HepG2 (cell line): ENCODE measurements around the gene ANKRD7. TPM values are rescaled to one million over a fixed set of nuclear protein-coding genes. Genes with fewer than 3 reads are reported as not detected.

Experiments used
- FOXA1 ChIP-seq, 2 experiments: fragments of 450-650 bp in 1 of 2; sonication (generic) in 1 of 2; formaldehyde crosslinking in 1 of 2; IDR thresholded peaks; 2 replicates each; pipeline versions ENCODE4 v1.4.0 to v1.6.1; 2016 to 2020; ENCODE audit warnings: missing genetic modification reagents in 1 of 2
- GFI1 ChIP-seq: sonication (generic); formaldehyde crosslinking; IDR thresholded peaks from 2 replicates; pipeline ENCODE4 v1.5.0; 2020; ENCODE audit warnings: missing genetic modification reagents, mild to moderate bottlenecking, borderline replicate concordance
- KDM5A ChIP-seq: fragments of 200-600 bp; sonication (generic); IDR thresholded peaks from 2 replicates; pipeline ENCODE4 v1.7.0; 2018; ENCODE audit warnings: antibody characterized with exemption, mild to moderate bottlenecking, low read length, borderline replicate concordance
- MTF1 ChIP-seq: sonication (generic); formaldehyde crosslinking; IDR thresholded peaks from 2 replicates; pipeline ENCODE4 v1.5.0; 2020; ENCODE audit warnings: missing genetic modification reagents
- RFX1 ChIP-seq: fragments of 450-650 bp; IDR thresholded peaks from 2 replicates; pipeline ENCODE4 v1.6.1; 2017
- SMYD3 ChIP-seq: sonication (generic); formaldehyde crosslinking; IDR thresholded peaks from 2 replicates; pipeline ENCODE4 v1.8.1; 2023; ENCODE audit warnings: mild to moderate bottlenecking, missing genetic modification reagents
- SRY ChIP-seq: sonication (generic); formaldehyde crosslinking; IDR thresholded peaks from 2 replicates; pipeline ENCODE4 v1.8.0; 2022; ENCODE audit warnings: mild to moderate bottlenecking, missing genetic modification reagents
- polyA plus RNA-seq, 8 experiments: library from polyadenylated mRNA; depleted of rRNA in 3 of 8; stranded (reverse) in 7 of 8; unstranded in 1 of 8; fragments of >200 nt; fragmentation: Illumina TruSeq in 4 of 8; extraction: Trizol in 4 of 8; gene quantifications; 2 replicates each; pipeline versions ENCODE4 v1.2.1 to v1.2.3, GENCODE V29; 2011 to 2016; ENCODE audit warnings: low read depth in 4 of 8, missing spikeins in 1 of 8, mixed read lengths in 1 of 8; ENCODE audit not compliant: insufficient read depth in 1 of 8
- total RNA-seq, 5 experiments: library from RNA; depleted of rRNA; stranded (reverse); fragments of >200 nt; fragmentation: Illumina TruSeq; extraction: Trizol; gene quantifications; 2 replicates each; pipeline ENCODE4 v1.2.3, GENCODE V29; 2016; ENCODE audit warnings: low read depth in 1 of 5
- TF ChIP-seq, protein P1 (sequence below): sonication (generic); formaldehyde crosslinking; IDR thresholded peaks from 2 replicates; pipeline ENCODE4 v1.4.0; 2020; ENCODE audit warnings: missing genetic modification reagents
- TF ChIP-seq, protein P2 (sequence below), 2 experiments: fragments of 450-650 bp in 1 of 2; sonication (generic) in 1 of 2; formaldehyde crosslinking in 1 of 2; IDR thresholded peaks; 2 replicates each; pipeline versions ENCODE4 v1.6.1 to v1.8.0; 2016 to 2022; ENCODE audit warnings: antibody characterized with exemption in 1 of 2, mild to moderate bottlenecking in 1 of 2, missing genetic modification reagents in 1 of 2
- TF ChIP-seq, protein P3 (sequence below): sonication (generic); formaldehyde crosslinking; IDR thresholded peaks from 2 replicates; pipeline ENCODE4 v1.4.0; 2020; ENCODE audit warnings: missing genetic modification reagents
- TF ChIP-seq, protein P4 (sequence below): sonication (generic); formaldehyde crosslinking; IDR thresholded peaks from 2 replicates; pipeline ENCODE4 v1.5.0; 2020; ENCODE audit warnings: mild to moderate bottlenecking, missing genetic modification reagents
- TF ChIP-seq, protein P5 (sequence below): sonication (generic); formaldehyde crosslinking; conservative IDR thresholded peaks from 2 replicates; pipeline ENCODE4 v1.4.0; 2020; ENCODE audit warnings: missing genetic modification reagents

ANKRD7 gene
- total and polyA plus RNA-seq, 2 of the 13 experiments (the other 11 are each of a cell fraction or from before 2014, with no cell fraction given), result not detected

DNA sequence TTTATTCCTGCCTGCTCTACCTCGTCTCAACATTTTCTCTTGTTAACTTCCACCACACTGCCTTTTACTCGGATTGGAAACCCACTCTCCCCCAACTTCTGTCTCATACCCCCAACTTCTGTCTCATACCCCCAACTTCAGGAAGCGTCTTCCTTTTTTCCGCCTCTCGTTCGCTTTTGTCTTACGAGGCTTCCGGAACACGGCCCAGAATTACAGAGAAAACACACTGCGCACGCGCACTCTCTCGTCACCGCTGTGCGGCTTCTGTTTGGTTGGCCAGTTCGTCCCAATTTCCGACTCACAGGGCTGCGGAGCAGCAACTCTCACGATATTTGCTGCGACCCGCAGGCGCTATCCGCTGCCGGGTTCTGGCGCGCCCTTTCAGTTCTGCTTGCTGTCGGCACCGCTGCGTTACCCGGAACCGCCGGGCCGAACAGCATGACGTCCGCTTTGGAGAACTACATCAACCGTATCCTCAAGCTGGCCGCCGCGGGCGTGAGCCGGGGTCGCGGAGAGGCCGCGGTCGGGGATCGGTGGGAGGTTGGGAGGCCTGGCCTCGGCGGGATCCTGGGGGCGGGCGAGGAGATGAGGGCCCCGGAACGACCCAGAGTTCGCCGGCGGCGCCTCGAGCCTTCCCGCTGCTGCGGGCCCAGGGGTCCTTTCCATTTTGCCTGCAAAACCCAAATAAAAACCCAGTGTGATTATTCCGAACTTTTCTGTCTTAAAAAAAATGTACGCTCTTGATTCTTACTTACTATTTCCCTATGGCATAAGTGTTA lies 40.5 kb upstream of the ANKRD7 start, which contains the start of gene LSM8 (continued):
- TF ChIP-seq GFI1 (no peak), FOXA1 (IDR thresholded peaks at IDR 0.05) (no peak), FOXA1 (CRISPR knock-in tag; IDR thresholded peaks at IDR 0.05) (no peak), MTF1 (CRISPR knock-in tag) (no peak), KDM5A (peak; percentile 48), RFX1 (no peak), SMYD3 (CRISPR knock-in tag) (no peak), SRY (CRISPR knock-in tag) (peak; percentile 77)
- TF ChIP-seq, protein P1, sequence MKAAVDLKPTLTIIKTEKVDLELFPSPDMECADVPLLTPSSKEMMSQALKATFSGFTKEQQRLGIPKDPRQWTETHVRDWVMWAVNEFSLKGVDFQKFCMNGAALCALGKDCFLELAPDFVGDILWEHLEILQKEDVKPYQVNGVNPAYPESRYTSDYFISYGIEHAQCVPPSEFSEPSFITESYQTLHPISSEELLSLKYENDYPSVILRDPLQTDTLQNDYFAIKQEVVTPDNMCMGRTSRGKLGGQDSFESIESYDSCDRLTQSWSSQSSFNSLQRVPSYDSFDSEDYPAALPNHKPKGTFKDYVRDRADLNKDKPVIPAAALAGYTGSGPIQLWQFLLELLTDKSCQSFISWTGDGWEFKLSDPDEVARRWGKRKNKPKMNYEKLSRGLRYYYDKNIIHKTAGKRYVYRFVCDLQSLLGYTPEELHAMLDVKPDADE (CRISPR knock-in tag), result no peak
- TF ChIP-seq, protein P2, sequence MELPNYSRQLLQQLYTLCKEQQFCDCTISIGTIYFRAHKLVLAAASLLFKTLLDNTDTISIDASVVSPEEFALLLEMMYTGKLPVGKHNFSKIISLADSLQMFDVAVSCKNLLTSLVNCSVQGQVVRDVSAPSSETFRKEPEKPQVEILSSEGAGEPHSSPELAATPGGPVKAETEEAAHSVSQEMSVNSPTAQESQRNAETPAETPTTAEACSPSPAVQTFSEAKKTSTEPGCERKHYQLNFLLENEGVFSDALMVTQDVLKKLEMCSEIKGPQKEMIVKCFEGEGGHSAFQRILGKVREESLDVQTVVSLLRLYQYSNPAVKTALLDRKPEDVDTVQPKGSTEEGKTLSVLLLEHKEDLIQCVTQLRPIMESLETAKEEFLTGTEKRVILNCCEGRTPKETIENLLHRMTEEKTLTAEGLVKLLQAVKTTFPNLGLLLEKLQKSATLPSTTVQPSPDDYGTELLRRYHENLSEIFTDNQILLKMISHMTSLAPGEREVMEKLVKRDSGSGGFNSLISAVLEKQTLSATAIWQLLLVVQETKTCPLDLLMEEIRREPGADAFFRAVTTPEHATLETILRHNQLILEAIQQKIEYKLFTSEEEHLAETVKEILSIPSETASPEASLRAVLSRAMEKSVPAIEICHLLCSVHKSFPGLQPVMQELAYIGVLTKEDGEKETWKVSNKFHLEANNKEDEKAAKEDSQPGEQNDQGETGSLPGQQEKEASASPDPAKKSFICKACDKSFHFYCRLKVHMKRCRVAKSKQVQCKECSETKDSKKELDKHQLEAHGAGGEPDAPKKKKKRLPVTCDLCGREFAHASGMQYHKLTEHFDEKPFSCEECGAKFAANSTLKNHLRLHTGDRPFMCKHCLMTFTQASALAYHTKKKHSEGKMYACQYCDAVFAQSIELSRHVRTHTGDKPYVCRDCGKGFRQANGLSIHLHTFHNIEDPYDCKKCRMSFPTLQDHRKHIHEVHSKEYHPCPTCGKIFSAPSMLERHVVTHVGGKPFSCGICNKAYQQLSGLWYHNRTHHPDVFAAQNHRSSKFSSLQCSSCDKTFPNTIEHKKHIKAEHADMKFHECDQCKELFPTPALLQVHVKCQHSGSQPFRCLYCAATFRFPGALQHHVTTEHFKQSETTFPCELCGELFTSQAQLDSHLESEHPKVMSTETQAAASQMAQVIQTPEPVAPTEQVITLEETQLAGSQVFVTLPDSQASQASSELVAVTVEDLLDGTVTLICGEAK (IDR thresholded peaks at IDR 0.05), result no peak
- TF ChIP-seq, protein P2 (CRISPR knock-in tag; IDR thresholded peaks at IDR 0.05), result peak; percentile 41; the same call in 1 of the 2 replicates
- TF ChIP-seq, protein P3, sequence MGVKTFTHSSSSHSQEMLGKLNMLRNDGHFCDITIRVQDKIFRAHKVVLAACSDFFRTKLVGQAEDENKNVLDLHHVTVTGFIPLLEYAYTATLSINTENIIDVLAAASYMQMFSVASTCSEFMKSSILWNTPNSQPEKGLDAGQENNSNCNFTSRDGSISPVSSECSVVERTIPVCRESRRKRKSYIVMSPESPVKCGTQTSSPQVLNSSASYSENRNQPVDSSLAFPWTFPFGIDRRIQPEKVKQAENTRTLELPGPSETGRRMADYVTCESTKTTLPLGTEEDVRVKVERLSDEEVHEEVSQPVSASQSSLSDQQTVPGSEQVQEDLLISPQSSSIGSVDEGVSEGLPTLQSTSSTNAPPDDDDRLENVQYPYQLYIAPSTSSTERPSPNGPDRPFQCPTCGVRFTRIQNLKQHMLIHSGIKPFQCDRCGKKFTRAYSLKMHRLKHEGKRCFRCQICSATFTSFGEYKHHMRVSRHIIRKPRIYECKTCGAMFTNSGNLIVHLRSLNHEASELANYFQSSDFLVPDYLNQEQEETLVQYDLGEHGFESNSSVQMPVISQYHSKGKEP (CRISPR knock-in tag), result no peak; the same call in 1 of the 2 replicates
- TF ChIP-seq, protein P4, sequence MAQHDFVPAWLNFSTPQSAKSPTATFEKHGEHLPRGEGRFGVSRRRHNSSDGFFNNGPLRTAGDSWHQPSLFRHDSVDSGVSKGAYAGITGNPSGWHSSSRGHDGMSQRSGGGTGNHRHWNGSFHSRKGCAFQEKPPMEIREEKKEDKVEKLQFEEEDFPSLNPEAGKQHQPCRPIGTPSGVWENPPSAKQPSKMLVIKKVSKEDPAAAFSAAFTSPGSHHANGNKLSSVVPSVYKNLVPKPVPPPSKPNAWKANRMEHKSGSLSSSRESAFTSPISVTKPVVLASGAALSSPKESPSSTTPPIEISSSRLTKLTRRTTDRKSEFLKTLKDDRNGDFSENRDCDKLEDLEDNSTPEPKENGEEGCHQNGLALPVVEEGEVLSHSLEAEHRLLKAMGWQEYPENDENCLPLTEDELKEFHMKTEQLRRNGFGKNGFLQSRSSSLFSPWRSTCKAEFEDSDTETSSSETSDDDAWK, result no peak
- TF ChIP-seq, protein P5, sequence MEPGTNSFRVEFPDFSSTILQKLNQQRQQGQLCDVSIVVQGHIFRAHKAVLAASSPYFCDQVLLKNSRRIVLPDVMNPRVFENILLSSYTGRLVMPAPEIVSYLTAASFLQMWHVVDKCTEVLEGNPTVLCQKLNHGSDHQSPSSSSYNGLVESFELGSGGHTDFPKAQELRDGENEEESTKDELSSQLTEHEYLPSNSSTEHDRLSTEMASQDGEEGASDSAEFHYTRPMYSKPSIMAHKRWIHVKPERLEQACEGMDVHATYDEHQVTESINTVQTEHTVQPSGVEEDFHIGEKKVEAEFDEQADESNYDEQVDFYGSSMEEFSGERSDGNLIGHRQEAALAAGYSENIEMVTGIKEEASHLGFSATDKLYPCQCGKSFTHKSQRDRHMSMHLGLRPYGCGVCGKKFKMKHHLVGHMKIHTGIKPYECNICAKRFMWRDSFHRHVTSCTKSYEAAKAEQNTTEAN (CRISPR knock-in tag), result 0 out of 2 replicates have a peak, but pooled peaks have one; percentile 18
